K562 (cell line): ENCODE measurements around the gene FNDC4. TPM values are rescaled to one million over a fixed set of nuclear protein-coding genes. Genes with fewer than 3 reads are reported as not detected.

Source experiments
- DMBX1 ChIP-seq: fragments of 250-450 bp; sonication (Bioruptor Pico); IDR thresholded peaks from 2 replicates; pipeline ENCODE4 v1.8.0; 2022; ENCODE audit warnings: inconsistent platforms, mild to moderate bottlenecking, moderate library complexity, borderline replicate concordance
- ELF2 ChIP-seq: fragments of 250-450 bp; sonication (Bioruptor Pico); IDR thresholded peaks from 2 replicates; pipeline ENCODE4 v1.5.0; 2021; ENCODE audit warnings: mild to moderate bottlenecking
- FOXA1 ChIP-seq: fragments of 450-650 bp; IDR thresholded peaks from 2 replicates; pipeline ENCODE4 v1.6.1; 2016; ENCODE audit warnings: mild to moderate bottlenecking, borderline replicate concordance
- FOXP1 ChIP-seq: sonication (generic); formaldehyde crosslinking; IDR thresholded peaks from 2 replicates; pipeline ENCODE4 v1.8.0; 2022; ENCODE audit warnings: mild to moderate bottlenecking, missing genetic modification reagents
- HIVEP1 ChIP-seq: fragments of 250-450 bp; sonication (Bioruptor Pico); IDR thresholded peaks from 2 replicates; pipeline ENCODE4 v1.4.0; 2020; ENCODE audit warnings: mild to moderate bottlenecking
- KDM2B ChIP-seq: fragments of 250-450 bp; sonication (Bioruptor Pico); IDR thresholded peaks from 2 replicates; pipeline ENCODE4 v1.8.0; 2021; ENCODE audit warnings: mild to moderate bottlenecking, moderate library complexity
- MAZ ChIP-seq, 2 experiments: fragments of 450-650 bp in 1 of 2; sonication (generic) in 1 of 2; formaldehyde crosslinking; IDR thresholded peaks in 1 of 2; conservative IDR thresholded peaks in 1 of 2; 2 replicates each; pipeline versions ENCODE4 v1.4.0 to v1.5.0; 2020; ENCODE audit warnings: mild to moderate bottlenecking in 1 of 2, missing genetic modification reagents in 1 of 2
- MYBL2 ChIP-seq, 2 experiments: fragments of 450-650 bp in 1 of 2; sonication (generic) in 1 of 2; formaldehyde crosslinking in 1 of 2; IDR thresholded peaks; 2 replicates each; pipeline versions ENCODE4 v1.6.1 to v1.8.1; 2017 to 2022; ENCODE audit warnings: borderline replicate concordance in 1 of 2, inconsistent platforms in 1 of 2, low read depth in 1 of 2, mild to moderate bottlenecking in 1 of 2, missing genetic modification reagents in 1 of 2, moderate library complexity in 1 of 2
- MYNN ChIP-seq, 2 experiments: sonication (generic); formaldehyde crosslinking in 1 of 2; IDR thresholded peaks; 2 replicates each; pipeline versions ENCODE4 v1.5.0 to v1.6.1; 2016 to 2020; ENCODE audit warnings: antibody characterized with exemption in 1 of 2, missing genetic modification reagents in 1 of 2
- NUFIP1 ChIP-seq: fragments of 450-650 bp; IDR thresholded peaks from 2 replicates; pipeline ENCODE4 v1.6.1; 2018; ENCODE audit not compliant: partially characterized antibody
- SMAD1 ChIP-seq: fragments of 150-350 bp; IDR thresholded peaks from 2 replicates; pipeline ENCODE4 v1.6.1; 2014; ENCODE audit warnings: low read length, low read depth; ENCODE audit not compliant: partially characterized antibody
- THAP7 ChIP-seq: fragments of 250-450 bp; sonication (Bioruptor Pico); IDR thresholded peaks from 2 replicates; pipeline ENCODE4 v1.5.0; 2021
- ZFX ChIP-seq: sonication (generic); formaldehyde crosslinking; IDR thresholded peaks from 2 replicates; pipeline ENCODE4 v1.8.0; 2022; ENCODE audit warnings: mild to moderate bottlenecking, missing genetic modification reagents, moderate library complexity
- ZNF280A ChIP-seq: fragments of 450-650 bp; IDR thresholded peaks from 2 replicates; pipeline ENCODE4 v1.6.1; 2018; ENCODE audit warnings: mild to moderate bottlenecking, low read depth; ENCODE audit not compliant: partially characterized antibody
- ZNF347 ChIP-seq: fragments of 450-650 bp; formaldehyde crosslinking; IDR thresholded peaks from 2 replicates; pipeline ENCODE4 v1.4.0; 2020; ENCODE audit warnings: low read depth, mild to moderate bottlenecking, moderate library complexity
- ZNF707 ChIP-seq: fragments of 250-450 bp; sonication (Bioruptor Pico); conservative IDR thresholded peaks from 2 replicates; pipeline ENCODE4 v1.8.0; 2022; ENCODE audit warnings: inconsistent platforms, mild to moderate bottlenecking, moderate library complexity
- polyA plus RNA-seq, 8 experiments: library from polyadenylated mRNA; depleted of rRNA in 4 of 8; stranded (reverse) in 5 of 8; unstranded in 3 of 8; fragments of >200 nt; fragmentation: Nextera tagmentation in 2 of 8; fragmentation: Illumina TruSeq in 1 of 8; extraction: Ambion mirVana in 2 of 8; extraction: Trizol in 1 of 8; gene quantifications; 2 replicates each; pipeline versions ENCODE4 v1.2.1 to v1.2.3, GENCODE V29; 2011 to 2014; ENCODE audit warnings: inconsistent platforms in 1 of 8, missing spikeins in 1 of 8
- total RNA-seq, 7 experiments: library from RNA; depleted of rRNA in 6 of 7; stranded (reverse); fragments of >200 nt in 6 of 7; fragmentation: Illumina TruSeq in 2 of 7; extraction: Trizol in 2 of 7; gene quantifications; 2 replicates each; pipeline versions ENCODE4 v1.2.1 to v1.2.3, GENCODE V29; 2011 to 2021; ENCODE audit warnings: low replicate concordance in 1 of 7
- TF ChIP-seq, protein P1 (sequence below): fragments of 450-650 bp; formaldehyde crosslinking; IDR thresholded peaks from 2 replicates; pipeline ENCODE4 v1.4.0; 2022; ENCODE audit warnings: missing genetic modification characterization
- TF ChIP-seq, protein P2 (sequence below): fragments of 250-450 bp; sonication (Bioruptor Pico); IDR thresholded peaks from 2 replicates; pipeline ENCODE4 v1.8.0; 2021; ENCODE audit warnings: borderline replicate concordance, mild to moderate bottlenecking, moderate library complexity; ENCODE audit not compliant: poor library complexity, severe bottlenecking
- TF ChIP-seq, protein P3 (sequence below), 2 experiments: IDR thresholded peaks; 2 replicates each; pipeline ENCODE4 v1.6.1; 2012; ENCODE audit warnings: improper control_type of control experiment in 2 of 2, low read depth in 2 of 2, low read length in 2 of 2, borderline replicate concordance in 1 of 2

Gene FNDC4
- total and polyA plus RNA-seq, 9 of the 15 experiments (the other 6 are each of a cell fraction or from before 2014, with no cell fraction given) = 0.28 to 4.9 (median 2.3) TPM

DNA sequence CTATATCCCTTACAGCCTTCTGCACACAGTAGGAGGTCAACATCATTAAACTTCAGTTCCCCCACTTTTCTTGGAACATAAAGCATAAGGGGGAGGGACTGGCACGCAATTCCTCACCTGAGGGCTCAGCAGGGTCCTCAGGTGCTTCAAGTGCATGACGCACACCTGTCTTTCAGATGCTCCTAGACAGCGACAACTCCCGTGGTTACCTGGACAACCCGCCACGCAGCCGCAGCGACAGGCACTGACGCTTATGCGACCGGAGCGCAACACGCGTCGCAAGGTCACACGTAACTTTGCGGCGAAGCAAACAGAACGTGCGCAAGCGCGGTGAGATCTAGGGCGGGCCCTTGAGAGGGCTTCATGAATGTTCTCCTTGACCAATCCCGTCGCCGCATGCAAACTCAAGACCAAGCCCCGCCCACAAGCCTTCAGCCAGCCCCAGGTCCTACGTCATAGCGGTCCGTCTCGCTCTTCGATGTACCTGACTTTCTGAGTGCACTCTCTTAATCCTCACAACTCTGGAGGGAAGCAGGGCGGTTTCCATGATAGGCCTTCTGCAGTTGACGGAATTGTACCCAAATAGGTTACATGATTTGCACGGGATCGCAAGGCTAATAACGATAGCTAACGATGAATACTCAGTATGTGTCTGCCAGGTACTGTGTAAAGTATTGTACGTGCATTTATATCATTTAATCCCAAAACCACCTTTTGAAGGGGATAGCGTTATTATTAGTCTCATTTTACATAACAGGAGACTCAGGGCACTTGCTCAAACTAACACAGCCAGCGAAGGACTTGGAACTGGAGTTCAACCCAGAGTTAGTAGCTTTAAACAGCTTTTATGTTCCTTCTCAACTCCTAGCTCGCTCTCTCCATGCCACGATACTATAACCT lies 5.3 kb downstream of the FNDC4 start, which contains the start of gene IFT172 (continued):
- no peak for TF ChIP-seq HIVEP1 (CRISPR knock-in tag)
- TF ChIP-seq ZNF347 = no peak
- TF ChIP-seq ELF2 (CRISPR knock-in tag) = no peak
- TF ChIP-seq, protein P1, sequence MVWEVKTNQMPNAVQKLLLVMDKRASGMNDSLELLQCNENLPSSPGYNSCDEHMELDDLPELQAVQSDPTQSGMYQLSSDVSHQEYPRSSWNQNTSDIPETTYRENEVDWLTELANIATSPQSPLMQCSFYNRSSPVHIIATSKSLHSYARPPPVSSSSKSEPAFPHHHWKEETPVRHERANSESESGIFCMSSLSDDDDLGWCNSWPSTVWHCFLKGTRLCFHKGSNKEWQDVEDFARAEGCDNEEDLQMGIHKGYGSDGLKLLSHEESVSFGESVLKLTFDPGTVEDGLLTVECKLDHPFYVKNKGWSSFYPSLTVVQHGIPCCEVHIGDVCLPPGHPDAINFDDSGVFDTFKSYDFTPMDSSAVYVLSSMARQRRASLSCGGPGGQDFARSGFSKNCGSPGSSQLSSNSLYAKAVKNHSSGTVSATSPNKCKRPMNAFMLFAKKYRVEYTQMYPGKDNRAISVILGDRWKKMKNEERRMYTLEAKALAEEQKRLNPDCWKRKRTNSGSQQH (CRISPR knock-in tag) = no peak
- TF ChIP-seq, protein P2, sequence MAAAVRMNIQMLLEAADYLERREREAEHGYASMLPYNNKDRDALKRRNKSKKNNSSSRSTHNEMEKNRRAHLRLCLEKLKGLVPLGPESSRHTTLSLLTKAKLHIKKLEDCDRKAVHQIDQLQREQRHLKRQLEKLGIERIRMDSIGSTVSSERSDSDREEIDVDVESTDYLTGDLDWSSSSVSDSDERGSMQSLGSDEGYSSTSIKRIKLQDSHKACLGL = peak; percentile 42
- no peak for TF ChIP-seq ZNF707 (CRISPR knock-in tag)
- TF ChIP-seq SMAD1 = no peak
- no peak for TF ChIP-seq FOXA1
- TF ChIP-seq, protein P3, sequence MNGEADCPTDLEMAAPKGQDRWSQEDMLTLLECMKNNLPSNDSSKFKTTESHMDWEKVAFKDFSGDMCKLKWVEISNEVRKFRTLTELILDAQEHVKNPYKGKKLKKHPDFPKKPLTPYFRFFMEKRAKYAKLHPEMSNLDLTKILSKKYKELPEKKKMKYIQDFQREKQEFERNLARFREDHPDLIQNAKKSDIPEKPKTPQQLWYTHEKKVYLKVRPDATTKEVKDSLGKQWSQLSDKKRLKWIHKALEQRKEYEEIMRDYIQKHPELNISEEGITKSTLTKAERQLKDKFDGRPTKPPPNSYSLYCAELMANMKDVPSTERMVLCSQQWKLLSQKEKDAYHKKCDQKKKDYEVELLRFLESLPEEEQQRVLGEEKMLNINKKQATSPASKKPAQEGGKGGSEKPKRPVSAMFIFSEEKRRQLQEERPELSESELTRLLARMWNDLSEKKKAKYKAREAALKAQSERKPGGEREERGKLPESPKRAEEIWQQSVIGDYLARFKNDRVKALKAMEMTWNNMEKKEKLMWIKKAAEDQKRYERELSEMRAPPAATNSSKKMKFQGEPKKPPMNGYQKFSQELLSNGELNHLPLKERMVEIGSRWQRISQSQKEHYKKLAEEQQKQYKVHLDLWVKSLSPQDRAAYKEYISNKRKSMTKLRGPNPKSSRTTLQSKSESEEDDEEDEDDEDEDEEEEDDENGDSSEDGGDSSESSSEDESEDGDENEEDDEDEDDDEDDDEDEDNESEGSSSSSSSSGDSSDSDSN (IDR thresholded peaks at IDR 0.05; ENCODE audit: borderline replicate concordance in 1 of 2, low read depth in 2 of 2, low read length in 2 of 2) = 0 out of 4 replicates have a peak, but pooled peaks of 1 of the 2 experiments have one; percentile 39
- no peak for TF ChIP-seq ZNF280A
- no peak for TF ChIP-seq THAP7 (CRISPR knock-in tag)
- no peak for TF ChIP-seq MYNN (IDR thresholded peaks at IDR 0.05)
- TF ChIP-seq MYNN (CRISPR knock-in tag; IDR thresholded peaks at IDR 0.05) = no peak
- TF ChIP-seq DMBX1 (CRISPR knock-in tag) = peak; percentile 46; the same call in 1 of the 2 replicates
- TF ChIP-seq KDM2B (CRISPR knock-in tag) = no peak
- TF ChIP-seq NUFIP1 = no peak
- peak; percentile 77 for TF ChIP-seq ZFX (CRISPR knock-in tag)
- TF ChIP-seq FOXP1 = 0 out of 2 replicates have a peak, but pooled peaks have one; percentile 19
- TF ChIP-seq MYBL2 (IDR thresholded peaks at IDR 0.05; ENCODE audit: low read depth) = no peak
- TF ChIP-seq MYBL2 (CRISPR knock-in tag; IDR thresholded peaks at IDR 0.05; ENCODE audit: borderline replicate concordance) = no peak
- peak in 1 of 2 experiments; percentile 71; a peak in 2 of 4 replicates for TF ChIP-seq MAZ (CRISPR knock-in tag; conservative IDR thresholded peaks at IDR 0.05 in 1 of 2, IDR thresholded peaks at IDR 0.05 in 1 of 2)
